ENCODE results near the gene MYH7.

Gene MYH7

DNA sequence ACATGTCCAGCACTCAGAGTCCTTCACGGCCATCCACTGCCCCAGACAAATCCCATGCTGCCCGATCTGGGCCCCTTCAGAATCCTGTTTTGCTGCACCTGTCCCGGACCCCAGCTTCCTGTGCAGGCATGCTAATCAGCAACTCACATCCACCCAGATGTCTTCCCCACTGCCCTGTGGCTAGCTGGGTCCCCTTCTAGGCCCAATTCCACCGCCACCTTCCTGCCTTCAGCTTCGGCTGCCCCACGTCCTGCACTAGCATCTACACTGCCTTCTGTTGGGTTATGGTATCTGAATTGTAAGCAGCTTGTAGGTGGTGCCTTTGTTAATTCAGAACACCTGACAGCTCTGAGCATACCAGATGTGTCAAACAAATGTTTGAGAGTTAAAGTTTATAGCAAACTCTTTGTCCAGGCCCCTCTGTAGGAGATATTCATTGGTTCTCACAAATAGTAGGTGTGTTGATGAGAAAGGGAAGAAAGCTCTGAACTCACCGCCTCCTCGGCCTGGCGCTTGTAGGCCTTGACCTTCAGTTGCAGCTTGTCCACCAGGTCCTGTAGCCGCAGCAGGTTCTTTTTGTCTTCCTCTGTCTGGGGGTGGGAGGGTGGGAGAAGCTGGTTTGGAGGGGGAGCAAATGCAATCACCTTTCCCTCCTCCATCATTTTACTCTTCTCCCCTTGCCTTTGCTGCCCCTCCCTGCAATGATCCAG, 52.6 kb downstream of the MYH7 start:
- no peak for DNase-seq (ENCODE audit: insufficient read length, low spot score)
- TF ChIP-seq, protein P1, sequence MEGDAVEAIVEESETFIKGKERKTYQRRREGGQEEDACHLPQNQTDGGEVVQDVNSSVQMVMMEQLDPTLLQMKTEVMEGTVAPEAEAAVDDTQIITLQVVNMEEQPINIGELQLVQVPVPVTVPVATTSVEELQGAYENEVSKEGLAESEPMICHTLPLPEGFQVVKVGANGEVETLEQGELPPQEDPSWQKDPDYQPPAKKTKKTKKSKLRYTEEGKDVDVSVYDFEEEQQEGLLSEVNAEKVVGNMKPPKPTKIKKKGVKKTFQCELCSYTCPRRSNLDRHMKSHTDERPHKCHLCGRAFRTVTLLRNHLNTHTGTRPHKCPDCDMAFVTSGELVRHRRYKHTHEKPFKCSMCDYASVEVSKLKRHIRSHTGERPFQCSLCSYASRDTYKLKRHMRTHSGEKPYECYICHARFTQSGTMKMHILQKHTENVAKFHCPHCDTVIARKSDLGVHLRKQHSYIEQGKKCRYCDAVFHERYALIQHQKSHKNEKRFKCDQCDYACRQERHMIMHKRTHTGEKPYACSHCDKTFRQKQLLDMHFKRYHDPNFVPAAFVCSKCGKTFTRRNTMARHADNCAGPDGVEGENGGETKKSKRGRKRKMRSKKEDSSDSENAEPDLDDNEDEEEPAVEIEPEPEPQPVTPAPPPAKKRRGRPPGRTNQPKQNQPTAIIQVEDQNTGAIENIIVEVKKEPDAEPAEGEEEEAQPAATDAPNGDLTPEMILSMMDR (IDR thresholded peaks at IDR 0.05; ENCODE audit: insufficient read depth, missing control alignments): no peak
- no peak for FAIRE-seq

DNA sequence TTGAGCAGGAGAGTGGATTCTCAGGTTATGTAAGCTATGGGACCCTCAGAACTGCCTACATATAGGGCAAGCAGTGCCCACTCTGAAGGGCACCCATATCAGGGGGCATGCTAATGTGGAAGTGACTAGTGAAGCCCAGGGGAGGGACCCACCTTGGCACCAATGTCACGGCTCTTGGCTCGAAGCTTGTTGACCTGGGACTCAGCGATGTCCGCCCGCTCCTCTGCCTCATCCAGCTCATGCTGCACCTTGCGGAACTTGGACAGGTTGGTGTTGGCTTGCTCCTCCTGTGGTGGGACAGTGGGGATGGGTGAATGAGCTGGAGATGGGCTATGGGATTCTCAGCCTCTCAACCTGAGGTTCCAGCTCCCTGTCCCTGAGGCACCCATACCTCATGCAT, 53.2 kb downstream of the MYH7 start:
- DNase-seq (ENCODE audit: insufficient read length, low spot score): no peak
- TF ChIP-seq, protein P1 (IDR thresholded peaks at IDR 0.05; ENCODE audit: insufficient read depth, missing control alignments): no peak
- no peak for FAIRE-seq

DNA sequence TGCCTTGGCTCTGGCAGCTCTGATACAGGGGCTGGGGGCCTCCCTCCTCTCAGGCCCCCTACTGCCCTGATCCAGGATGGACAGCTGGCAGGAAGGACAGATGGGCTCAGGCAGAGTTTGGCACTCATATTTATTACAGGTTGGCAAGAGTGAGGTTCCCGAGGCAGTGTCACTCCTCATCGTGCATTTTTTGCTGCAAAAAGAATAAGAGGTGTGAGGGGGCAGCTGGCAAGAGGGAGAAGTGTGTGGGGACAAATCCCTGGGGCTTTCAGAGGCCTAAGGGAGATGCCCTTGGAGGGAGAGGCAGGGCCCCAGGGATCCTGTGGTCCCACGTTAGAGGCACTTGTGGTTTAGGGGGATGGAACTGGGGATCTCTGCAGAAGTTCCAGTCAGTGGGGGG, 53.6 kb downstream of the MYH7 start:
- TF ChIP-seq, protein P1 (IDR thresholded peaks at IDR 0.05; ENCODE audit: insufficient read depth, missing control alignments): no peak
- DNase-seq (ENCODE audit: insufficient read length, low spot score) (no peak), FAIRE-seq (no peak)

DNA sequence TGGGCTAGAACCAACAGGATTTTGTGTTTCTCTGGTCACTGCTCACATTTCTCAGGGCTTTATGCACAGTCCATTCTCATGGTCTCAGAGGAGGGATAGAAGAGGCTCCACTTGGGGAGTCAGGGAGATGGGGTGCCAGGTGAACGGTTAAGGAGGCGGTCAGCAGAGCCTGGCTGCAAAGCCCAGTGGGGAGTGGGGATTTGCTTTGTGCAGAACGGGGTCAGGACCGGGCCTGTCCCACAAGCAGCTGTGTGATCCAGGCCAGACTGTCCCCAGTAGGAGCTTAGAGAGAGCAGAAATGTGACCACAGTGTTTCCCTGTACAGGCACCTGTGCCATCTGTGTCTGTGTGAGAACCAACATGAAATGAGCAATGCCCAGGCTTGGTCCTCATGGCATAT, 54.5 kb downstream of the MYH7 start:
- no peak for FAIRE-seq
- TF ChIP-seq, protein P1 (IDR thresholded peaks at IDR 0.05; ENCODE audit: insufficient read depth, missing control alignments): no peak
- no peak for DNase-seq (ENCODE audit: insufficient read length, low spot score)

DNA sequence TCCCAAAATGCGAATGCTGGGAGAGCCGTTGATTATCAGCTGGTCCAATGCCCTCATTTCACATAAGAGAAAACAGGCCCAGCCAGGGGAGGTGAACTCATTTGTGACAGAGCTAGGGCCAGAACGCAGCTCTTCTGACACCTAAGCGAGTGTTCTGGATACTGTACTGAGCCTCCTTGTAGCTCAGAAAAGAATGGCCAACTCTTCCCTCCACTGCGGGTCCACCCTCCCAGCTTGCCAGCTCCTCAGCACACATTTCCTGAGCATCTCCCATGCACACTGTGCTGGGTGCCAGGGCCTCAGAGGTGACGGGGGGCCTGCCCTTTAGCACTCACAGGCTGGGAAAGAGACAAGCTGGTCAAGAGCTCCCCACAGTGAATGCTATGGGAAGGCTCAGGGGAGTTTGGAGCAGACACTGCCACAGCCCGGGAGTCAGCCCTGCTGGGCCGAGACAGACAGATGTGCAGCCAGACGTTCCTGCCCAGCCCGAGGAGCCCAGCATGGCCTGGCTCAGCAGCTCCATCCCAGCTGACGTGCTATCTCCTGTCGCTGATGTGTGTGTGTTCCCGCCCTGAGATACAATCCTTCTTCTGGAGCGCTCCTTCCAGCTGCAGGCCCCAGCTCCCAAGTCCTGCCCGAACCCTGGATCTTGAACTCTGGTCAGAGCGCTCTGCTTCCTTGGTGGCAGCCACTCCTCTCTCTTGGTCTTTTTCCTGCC, 55.1 kb downstream of the MYH7 start:
- DNase-seq (ENCODE audit: insufficient read length, low spot score): no peak
- no peak for FAIRE-seq
- TF ChIP-seq, protein P1 (IDR thresholded peaks at IDR 0.05; ENCODE audit: insufficient read depth, missing control alignments): no peak

DNA sequence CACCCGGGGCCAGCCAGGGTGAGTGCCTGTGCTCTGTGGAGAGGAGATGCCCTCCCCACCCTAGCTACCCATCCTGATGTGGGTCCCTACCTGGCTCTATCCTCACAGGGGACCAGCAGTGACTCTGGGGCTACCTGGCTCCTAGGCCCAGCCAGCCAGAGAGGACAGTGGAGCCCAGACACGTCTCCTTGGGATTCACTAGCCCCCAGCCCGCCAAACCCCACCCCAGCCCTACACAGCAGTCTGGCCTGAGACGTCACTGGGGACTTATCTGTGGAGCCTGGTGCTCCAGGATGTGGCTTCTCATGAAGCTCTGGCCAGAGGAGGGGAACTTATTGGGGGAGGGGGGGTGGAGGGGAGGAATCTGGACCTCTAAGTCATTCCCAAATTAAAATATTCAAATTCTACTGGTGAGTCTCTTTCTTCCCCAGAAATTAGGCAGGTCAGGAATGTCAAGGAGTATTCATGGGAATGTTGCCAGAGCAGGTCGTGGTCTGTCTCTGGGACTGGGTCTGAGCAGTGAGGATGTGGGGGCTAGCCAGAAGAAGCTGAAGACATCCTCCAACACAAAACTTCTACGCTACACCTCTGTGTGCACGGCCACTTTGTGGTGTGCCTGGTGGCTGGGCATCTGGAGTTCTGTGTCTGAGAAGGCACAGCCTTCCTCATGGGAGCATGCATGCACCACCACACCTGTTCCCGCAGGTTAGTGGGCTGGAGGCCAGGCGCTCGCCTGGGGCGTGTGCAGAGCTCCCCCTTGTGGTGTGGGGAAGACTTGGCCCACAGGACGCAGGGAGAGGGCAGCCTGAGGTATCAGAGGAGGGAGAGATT, 55.9 kb downstream of the MYH7 start:
- TF ChIP-seq, protein P1 (IDR thresholded peaks at IDR 0.05; ENCODE audit: insufficient read depth, missing control alignments): peak; percentile 92
- DNase-seq (ENCODE audit: insufficient read length, low spot score): peak; percentile 84
- FAIRE-seq: no peak
